Stimulated activated CD4-positive, alpha-beta T cell treated with anti-CD3 and anti-CD28 coated beads, TNF-alpha, amount 100 ng/mL, for 48 hours (primary cell): Measurements from ENCODE around the gene SF3B4.
"Not testable (repeated sequence)": the region's sequence is repeated elsewhere in the genome, so short reads cannot be mapped to it uniquely, and the experiment has no call there.

ENCODE experiments used
- DNase-seq, 3 donors: peaks; one replicate each; pipeline ENCODE4 v3.0.0-alpha.2; 2020; ENCODE audit warnings: low read depth in 3 of 3

SF3B4 gene

DNA sequence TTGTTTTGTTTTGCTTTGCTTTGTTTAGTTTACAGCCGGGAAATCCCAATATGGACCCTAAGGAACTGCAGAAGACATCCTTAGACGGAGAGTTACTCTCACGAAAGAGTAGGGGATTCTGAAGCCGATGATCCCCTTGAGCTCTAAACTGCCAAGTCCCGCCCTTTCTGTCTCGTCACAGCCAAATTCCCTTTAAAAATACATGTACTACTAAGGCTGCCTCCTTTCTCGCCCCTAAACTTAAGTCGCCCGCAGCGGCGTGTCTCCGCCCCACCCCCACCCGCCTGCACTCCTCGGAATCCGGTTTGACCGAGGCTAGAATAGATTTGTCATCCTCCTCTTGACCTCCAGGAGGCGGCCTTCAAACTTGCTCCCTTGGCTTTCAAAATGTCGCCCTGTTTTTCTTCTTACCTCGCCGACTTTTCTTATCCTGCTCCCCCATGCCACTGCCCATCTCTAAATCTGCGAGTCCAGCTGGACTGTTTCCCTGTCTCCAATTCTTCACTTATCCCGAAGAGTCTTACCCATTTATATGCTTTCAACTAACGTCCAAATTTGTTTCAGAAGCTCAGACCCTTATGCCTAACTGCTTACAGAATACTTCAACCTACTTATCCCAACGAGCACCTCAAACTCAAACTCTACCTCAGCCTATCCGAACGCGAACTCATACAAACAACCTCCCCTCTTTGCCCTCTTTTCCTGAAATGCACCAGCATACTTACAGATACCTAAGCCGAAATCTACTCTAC is 39.2 kb downstream of the SF3B4 start:
- DNase-seq: peak; percentile 67 to 82 (median 75)

DNA sequence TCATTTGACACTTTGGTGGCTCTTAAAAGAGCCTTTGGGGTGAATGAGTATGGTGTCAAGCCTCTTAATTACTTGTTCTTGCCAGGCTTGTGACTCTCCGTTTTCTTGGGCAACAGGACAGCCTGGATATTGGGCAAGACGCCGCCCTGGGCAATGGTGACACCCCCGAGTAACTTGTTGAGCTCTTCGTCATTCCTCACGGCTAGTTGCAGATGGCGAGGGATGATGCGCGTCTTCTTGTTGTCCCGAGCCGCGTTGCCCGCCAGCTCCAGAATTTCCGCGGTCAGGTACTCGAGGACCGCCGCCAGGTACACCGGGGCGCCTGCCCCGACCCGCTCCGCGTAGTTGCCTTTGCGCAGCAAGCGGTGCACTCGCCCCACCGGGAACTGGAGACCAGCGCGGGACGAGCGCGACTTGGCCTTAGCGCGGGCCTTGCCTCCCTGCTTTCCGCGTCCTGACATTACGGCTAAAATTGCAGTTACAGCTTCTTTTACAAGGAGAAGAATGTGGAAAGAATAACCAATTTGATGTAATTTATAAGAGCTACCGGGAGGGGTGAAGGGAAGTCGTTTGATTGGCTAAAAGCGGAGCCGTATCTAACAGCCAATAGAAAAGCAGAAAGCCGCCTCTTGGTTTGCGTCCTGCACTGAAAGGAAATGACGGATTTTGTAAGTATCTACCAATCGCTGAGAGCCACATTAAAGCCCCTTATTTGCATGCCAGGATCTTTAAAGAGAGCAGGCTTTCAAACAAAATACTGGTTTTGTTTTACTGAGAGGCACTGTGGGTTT is 40.0 kb downstream of the SF3B4 start:
- DNase-seq: peak; percentile 40 to 69 (median 58)

DNA sequence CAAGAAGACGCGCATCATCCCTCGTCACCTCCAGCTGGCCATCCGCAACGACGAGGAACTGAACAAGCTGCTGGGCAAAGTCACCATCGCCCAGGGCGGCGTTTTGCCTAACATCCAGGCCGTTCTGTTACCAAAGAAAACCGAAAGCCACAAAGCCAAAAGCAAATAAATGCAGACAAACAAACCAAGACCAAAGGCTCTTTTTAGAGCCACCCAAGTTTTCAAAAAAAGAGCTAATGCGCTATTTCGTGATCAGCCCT is 40.5 kb downstream of the SF3B4 start:
- DNase-seq: not testable (repeated sequence)

DNA sequence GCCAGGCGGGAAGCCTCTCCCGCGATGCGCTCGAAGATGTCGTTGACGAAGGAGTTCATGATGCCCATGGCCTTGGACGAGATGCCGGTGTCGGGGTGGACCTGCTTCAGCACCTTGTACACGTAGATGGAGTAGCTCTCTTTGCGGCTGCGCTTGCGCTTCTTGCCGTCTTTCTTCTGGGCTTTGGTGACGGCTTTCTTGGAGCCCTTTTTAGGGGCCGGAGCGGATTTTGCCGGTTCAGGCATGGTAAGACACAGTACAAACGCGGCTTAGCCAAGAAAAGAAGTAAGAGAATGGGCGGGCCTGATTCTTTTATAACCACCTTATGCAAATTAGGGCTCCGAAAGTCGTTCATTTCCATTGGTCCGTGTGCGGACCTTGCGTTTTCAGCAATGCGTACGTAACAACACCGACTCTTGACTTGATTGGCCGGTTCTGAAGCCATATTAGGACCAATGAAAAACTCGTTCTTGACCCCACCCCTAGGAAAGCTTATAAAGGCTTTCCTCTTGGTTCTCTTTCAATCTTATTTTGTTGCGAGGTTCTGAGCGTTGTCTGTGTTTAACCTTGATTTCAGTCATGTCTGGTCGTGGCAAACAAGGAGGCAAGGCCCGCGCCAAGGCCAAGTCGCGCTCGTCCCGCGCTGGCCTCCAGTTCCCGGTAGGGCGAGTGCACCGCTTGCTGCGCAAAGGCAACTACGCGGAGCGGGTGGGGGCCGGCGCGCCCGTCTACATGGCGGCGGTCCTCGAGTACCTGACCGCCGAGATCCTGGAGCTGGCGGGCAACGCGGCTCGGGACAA is 41.0 kb downstream of the SF3B4 start:
- peak; percentile 60 to 80 (median 70) for DNase-seq

DNA sequence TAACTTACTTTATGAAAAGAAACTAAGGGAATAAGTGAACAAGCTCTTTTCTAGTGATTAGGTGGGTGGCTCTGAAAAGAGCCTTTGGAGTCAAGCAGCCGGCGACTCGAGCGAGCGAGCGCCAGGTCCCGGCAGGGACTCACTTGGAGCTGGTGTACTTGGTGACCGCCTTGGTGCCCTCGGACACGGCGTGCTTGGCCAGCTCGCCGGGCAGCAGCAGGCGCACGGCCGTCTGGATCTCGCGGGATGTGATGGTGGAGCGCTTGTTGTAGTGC is 41.5 kb downstream of the SF3B4 start:
- DNase-seq: not testable (repeated sequence)

DNA sequence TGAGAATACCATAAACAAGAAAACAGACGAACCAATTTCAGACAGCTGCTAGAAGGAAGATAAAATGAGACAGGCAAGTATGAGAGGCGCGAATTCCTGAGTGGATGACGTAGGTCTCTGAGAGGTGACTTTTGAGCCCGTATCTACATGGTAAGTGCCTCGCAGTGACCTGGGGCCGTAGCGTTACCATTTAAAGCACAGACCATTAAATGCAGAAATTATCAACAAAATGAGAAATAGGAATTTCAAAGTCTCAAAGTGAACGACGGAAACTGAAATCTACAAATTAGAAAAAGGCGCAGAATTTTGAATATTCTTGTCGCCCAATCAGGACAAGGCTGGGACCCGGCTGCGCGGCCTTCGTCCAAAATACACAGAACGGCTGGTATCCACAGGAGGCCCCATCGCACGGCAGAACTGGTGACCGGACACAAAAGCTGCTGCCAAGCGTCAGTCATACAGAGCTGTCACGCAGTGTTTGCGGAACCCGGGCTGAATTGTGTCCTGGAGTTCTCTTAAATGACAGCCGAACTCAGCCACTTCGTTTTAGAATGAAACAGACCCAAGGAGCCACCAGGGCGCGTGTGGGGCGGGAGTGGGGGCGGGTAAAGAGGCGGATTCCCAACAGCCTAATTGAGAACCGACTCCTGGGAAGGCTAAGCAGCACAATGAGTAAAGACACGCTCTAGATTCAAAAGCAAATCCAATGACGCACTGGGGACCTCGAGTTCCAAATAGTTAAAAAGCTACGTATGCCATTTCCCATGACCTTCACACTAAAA is 42.1 kb downstream of the SF3B4 start:
- DNase-seq: peak; percentile 57 to 77 (median 57)

DNA sequence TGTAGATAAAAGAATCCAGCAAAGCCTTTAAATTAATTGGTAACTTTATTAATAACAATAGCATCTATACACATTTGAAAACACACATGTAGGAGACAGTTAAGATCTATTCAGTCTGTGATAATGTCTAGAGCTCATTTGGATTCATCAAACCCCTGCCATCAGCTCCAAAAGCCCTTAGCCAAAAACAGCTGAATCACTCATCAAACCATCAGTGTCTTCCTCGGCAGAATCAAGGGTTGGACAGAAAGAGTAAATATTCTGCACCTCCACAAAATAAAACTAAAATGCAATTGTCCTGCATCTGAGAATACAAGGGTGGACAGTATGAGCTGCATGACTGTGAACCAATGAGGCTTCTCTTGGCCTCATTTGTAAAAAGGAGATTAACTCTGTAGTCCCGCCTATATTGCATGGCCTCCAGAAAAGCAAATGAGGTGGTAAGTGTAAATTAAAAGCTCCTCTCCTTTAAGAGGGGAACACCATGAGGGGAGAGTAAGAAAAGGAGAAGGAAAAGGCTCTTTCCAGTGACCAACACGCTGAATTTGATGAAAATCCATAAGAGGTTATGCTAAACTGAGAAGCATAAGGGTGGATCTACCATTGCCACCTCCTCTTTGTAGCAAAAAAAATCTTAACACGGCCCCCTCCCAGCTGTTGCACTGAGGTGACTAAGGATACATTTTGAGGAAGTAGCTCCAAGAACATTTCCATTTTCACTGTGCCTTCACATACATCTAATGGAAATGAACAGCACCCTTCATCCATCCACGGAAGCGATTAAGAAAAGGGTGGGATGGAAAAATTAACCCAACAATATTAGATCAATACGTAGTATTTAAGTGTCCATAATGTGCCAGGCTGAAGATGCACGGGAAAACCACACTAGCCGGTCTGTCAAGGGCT is 42.9 kb downstream of the SF3B4 start:
- peak in 1 of 3 donors; percentile 6 for DNase-seq

DNA sequence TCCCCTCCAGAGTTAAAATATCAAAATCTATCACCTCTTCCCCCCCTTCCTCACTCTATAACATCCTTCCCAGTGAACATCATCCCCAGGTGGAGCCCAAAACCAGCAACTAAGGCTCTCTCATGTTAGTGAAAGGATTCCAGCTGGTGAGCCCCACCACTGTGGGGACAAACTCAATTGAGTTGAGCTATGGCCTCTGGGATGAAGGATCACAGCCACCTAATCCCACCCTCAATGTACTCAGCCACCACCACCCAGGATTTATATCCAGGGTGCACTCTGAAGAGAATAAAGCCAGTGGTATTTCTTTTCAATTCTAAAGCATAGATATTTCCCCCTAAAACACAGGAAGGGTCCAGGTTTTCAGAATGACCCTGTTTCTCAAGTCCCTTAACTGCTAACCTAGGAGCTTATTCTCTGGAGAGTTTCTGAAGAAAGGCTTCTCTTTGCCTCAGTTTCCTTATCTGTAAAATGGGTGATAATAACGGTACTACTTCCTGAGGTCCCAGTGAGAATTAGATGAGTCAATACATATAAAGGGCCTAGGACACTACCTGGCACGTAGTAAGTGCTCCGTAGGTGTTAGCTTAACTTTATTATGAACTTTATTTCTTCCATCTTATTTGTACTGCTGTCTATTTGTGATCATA is 43.9 kb downstream of the SF3B4 start:
- DNase-seq: no peak

DNA sequence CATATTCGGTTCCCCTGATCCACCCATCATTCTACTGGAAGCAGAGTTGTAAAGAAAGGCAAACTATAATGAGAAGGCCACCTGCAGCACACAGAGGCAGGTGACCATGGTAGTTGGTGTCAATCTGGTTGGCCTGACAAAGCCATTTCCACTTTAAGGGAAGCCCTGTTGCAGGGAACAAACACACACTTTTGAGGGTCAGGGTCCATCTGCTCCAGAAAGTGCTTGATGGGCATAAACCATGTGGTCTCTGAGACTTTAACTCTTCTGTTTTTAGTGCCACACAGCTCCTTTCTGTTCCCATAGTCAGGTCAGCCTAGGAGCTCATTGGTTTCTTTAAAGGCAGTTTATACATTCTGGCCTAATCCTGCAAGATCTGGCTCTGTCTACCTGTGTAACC is 45.7 kb downstream of the SF3B4 start:
- no peak for DNase-seq

DNA sequence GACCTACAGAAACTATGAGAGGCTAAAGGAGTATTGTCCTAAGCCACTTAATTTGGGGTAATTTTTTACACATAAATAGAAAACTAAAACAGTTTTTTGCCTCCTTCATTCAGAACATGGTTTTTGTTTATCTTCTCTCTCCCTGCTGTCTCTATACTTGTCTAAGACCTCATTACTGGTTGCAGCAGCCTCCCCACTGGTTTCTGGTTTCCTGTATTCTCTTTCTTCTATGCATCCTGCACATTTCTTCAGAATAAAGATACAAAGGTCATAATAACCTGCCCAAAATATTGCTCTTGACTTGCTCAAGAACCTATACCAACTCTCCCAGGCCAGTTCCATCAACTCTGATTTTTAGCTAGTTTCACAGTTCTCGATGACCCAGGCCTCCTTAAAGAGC is 48.0 kb downstream of the SF3B4 start:
- no peak for DNase-seq

DNA sequence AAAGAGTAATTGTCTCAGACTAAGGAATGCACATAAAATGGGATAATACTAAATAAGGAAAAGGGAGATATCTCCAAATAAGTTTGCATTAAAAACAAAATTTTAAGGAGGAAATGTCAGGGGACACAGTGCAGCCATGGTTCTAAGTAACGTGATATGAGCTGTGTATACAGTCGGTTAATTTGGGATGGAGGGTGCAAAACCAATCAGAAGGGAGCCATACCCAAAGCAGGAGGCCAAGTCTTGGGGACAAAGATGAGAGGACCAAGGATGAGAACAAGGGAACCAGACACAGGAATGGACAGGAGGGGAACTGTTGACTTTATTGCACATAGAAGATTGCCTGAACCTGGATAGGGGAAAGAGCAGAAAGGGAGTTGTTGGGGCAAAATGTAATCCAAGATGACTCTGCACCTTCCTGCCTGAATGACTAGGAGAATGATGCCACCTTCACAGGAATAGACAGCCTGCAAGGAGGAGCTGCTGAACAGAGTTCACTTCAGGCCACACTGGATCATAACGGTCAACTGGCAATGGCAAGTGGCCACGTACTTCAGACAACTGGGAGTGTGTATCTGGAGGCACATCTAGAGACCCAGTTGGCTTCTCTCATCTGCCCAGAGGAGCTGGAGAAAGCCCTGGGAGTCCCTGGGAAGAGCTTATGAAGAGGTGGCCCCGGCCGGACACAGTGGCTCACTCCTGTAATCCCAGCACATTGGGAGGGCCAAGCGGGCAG is 50.2 kb downstream of the SF3B4 start:
- DNase-seq: no peak
